Gastrocnemius medialis (tissue), 4 donors: ENCODE measurements around the gene ERICH3.

Experiments used
- CTCF ChIP-seq, 5 experiments: fragments of 450-650 bp in 3 of 5; fragments of 200-600 bp in 2 of 5; sonication (generic) in 2 of 5; IDR thresholded peaks in 4 of 5; conservative IDR thresholded peaks in 1 of 5; 1 replicate in 4 of 5; 2 replicates in 1 of 5; pipeline ENCODE4 v1.5.1; 2016 to 2019; ENCODE audit warnings: antibody characterized with exemption in 5 of 5, mild to moderate bottlenecking in 3 of 5, moderate library complexity in 3 of 5
- POLR2A ChIP-seq, 2 donors: fragments of 450-650 bp; IDR thresholded peaks; one replicate each; pipeline ENCODE4 v1.6.1; 2017; ENCODE audit warnings: antibody characterized with exemption in 2 of 2, mild to moderate bottlenecking in 2 of 2, moderate library complexity in 2 of 2

GRCh38 chr1:74611887-74612286 is 61.7 kb downstream of the ERICH3 start:
- TF ChIP-seq POLR2A (IDR thresholded peaks at IDR 0.05) (no peak), CTCF (IDR thresholded peaks at IDR 0.05 in 4 of 5, conservative IDR thresholded peaks at IDR 0.05 in 1 of 5) (no peak)
